GM21528 (cell line): ENCODE measurements around the gene GPR3.

Source experiments
- ATAC-seq: cut with Tn5 transposase; IDR thresholded peaks from one replicate; pipeline ENCODE4 v1.9.1; 2021; ENCODE audit warnings: mild to moderate bottlenecking, moderate library complexity; ENCODE audit not compliant: unreplicated experiment, low FRiP score

Gene GPR3

DNA sequence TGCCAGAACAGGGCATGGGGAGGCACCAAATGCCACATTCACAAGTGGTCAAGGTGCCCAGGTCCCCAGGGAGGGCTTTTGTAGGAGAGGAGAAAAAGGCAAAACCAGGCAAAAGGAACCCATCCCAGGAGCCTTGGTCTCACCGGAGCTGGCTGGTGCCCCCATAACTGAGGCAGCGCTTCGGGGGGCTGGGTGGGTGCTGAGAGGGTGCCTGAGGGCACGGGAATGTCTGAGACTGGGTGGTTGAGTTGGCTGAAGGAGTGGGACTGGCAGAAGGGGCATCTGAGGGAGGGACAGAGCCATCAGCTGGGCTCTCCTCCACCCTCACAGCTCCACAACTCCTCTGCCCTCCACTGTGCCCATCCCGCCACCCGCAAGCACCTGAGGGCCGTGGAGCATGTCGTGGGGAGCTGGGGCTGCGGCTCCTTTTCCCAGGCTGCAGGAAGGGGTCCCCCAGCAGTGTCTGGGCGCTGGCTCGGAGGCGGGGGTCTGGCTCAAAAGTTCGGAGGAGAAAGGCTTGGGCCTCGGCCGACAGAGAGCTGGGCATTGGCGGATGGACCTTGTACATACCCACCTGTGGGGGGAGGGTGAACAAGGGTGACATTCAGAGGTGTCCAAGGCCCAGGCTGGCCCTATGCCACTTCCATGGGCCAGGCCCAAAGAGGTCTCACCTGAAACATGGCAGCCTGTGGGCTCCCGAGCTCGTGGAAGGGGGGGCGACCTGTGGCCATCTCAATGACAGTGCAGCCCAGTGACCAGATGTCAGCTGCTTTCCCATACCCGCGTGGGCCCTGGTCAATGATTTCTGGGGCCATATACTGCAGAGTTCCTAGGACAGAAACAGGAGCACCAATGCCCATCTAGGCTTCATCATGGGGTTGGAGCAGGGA is 34.1 kb upstream of the GPR3 start:
- ATAC-seq, result no peak

DNA sequence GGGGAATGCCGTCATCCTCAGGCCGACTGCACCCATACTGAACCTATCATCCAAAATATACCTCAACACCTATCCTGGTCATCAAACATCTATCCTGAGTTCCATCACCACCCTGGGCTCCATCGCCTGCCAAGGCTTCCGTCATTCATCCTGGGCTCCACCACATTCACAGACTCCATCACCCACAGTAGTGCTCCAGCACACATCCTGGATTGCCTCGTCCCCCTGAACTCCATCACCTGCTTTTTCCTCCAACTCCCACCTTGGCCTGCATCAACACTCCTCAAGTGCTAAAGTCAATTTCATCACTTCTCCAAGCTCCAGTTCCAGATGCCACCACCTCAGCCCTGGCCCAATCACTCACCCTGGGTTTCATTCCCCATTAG is 33.5 kb upstream of the GPR3 start:
- no peak for ATAC-seq

- no peak for ATAC-seq
These were observed 32.6 kb upstream of the GPR3 start for GRCh38 chr1:27359822-27360158.

GRCh38 chr1:27360159-27361043 is 32.0 kb upstream of the GPR3 start:
- no peak for ATAC-seq

GRCh38 chr1:27361044-27361402 is 31.4 kb upstream of the GPR3 start:
- no peak for ATAC-seq

DNA sequence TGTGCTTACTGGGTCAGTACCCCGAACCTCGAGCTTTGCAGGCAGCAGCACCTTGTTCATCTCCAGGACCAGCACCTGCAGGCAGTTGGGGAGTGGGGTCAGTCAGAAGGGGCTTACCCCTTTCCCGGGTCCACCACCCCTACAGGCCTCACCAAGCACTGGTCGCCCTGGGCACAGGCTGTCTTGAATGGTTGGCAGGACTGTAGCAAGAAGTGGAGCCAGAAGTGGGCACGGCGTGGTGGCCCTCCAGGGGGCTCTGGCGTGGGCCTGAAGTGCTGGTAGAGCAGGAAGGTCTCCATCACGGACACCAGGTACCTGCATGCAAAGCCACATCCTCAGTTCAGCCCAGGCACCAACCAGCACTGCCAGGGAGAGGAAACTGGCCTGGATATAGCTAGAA is 30.9 kb upstream of the GPR3 start:
- no peak for ATAC-seq

GRCh38 chr1:27363766-27364695 is 28.4 kb upstream of the GPR3 start:
- ATAC-seq, result no peak

- no peak for ATAC-seq
These were observed 27.6 kb upstream of the GPR3 start for GRCh38 chr1:27364696-27365371.

DNA sequence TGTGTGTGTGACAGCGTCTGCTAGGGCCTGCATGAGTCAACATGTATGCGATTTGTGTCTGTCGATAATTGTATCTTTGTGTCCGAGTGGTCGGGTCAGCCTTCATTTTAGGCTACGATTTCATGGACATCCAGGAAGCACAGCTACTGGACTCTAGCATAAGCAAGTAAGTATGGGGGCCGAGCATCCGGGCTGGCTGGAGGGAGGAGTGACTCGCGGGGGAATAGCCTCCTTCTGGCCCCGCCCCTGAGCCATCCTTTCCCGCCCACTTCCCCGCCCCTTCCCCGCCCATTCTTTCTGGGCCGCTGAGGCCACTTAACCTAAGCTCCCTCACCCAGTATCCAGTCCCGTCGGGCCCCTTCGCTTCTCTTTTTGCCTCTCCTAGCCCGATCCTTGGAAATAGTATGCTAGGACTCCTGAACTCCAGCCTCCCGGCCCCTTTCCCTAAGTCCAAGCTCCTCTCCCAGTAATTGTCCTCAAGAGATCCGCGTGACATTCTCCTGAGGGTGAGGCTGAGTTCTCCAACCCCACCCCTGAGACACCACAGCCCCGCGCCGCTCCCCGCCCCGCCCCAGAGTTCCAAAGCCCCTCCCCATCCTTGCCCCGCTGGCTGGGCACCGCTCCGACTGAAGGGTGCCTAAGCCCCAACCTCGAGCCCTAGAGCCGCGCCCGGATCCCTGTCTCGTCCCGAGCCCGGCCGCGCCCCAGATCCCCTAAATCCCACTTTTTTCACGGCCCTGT is 26.9 kb upstream of the GPR3 start:
- ATAC-seq, result peak; percentile 35

DNA sequence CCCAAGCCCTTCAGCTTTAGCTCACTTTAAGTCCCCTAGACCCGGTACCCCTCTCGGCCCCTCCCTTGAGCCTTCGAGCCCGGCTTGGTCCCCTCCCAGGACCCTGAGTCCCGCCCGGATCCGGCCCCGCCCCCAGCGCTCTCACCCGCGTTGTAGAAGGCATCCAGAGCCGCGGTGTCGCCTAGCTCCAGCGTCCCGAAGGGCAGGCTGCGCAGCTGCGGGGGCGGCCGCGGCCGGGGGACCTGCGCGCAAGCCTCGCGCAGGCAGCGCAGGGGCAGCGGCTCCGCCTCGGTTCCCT is 26.4 kb upstream of the GPR3 start:
- peak; percentile 27 for ATAC-seq

GRCh38 chr1:27366411-27367159 is 25.8 kb upstream of the GPR3 start, which contains the start of gene MAP3K6:
Gene MAP3K6, minus strand, starts transcription at chr1:27366961. Its CDS starts 364 bp downstream, at chr1:27366597.
- ATAC-seq, result peak; percentile 34

- ATAC-seq, result no peak
These were observed 25.2 kb upstream of the GPR3 start for GRCh38 chr1:27367160-27367650.

DNA sequence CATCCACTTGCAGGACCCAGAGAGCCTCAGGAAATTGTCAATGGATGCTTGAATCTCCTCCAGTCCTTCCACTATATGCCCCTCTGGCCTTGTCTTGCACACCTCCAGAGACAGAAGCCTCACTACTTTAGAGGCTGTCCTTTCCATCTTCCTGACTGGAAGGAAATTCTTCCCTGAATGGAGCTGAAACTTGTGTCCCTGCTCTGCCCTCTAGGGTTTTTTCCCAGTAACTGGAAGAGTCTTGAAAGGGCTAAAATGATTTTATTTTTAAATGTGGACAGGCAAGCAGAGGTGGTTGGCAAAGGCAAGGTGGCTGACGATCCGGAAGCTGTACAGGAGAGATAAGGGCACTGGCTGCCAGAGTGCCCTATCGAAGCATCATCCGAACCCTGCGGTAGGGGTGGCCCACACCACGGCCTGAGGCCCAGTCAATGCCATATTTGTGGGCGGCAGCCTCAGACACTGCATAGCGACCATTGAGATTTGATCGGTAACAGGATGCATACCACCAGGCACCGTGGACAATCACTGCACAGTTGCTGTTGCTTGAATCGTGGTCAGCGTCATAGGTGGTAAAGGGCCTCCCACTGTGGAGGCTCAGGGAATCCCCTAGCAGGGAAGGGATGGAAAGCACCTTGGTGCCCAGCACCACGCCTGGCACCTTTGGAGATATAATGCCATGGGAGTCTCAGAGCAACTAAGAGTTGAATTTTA is 23.4 kb upstream of the GPR3 start:
- no peak for ATAC-seq

- ATAC-seq, result no peak
These were observed 20.2 kb upstream of the GPR3 start for GRCh38 chr1:27372022-27372807.

DNA sequence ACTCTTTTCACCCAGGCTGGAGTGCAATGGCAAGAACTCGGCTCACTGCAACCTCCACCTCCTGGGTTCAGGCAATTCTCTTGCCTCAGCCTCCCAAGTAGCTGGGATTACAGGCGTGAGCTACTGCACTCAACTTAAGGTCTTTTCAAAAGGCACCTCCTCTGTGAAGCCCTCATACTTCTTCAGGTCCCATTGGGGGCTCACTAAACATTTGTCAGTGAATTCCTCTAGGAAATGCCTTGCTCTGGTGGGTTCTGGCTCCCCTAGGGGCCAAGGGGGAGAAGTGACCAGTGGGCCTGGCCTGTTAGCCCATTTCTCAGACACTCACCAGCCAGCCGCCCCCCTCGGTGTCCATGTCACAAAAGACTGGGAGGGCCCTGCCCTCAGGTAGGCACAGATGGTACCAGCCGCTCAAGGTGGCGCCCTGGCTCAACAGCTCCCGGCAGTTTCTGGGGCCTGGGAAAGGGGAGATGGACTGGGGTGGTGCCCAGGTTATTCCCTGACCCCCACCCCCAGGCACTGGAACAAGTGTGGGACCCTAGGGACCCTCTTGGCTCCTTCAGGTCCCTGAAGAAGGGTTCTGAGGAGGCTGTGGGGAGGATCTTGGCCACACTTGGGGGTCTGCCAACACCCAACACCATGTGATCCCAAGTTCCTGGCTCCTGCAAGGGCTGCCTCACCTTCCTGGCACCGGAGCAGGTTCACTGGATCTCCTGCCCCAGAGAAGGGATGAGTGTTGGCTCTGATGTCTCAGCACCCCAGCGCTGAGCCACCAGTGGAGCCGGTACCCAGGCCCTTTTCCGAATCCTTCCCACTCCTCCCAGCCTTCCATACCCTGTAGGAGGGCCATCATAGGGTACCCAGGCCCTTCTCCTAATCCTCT is 19.4 kb upstream of the GPR3 start:
- ATAC-seq, result no peak

DNA sequence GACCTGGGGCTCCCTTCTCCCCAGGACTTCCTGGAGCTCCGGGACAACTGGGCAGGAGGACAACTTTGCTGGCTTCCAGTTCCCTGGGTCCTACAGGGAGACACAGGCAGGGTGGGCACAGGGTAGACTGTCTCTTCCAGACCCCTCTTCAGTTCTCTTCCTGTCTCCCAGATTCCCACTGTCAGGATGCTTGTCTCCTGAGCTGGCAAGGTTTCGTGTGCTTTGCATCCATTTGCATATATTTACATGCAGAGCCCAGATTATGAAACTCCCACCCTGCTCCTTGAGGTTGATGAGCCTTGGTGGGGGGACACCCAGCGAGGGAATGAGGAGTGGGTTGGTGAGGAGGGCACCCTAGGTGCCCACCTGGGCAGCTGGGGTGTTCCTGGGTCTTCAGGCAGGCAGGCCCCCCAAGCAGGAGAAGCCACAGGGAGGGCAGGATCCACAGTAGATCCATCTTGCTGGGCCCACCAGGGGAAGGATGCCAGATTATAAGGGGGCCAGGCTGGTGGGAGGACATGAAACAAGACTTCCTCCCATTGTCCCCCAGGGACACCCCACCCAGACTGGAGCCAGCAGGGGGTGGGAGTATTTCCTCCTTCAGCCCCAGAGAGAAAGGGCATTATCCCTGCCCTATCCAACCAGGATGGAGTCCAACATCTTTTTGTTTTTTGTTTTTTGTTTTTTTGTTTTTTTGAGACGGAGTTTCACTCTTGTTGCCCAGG is 17.9 kb upstream of the GPR3 start, which contains the start of gene FCN3:
Gene FCN3, minus strand, starts transcription at position 463 of the 725 bp plus-strand sequence. Its CDS starts 6 bp downstream, at position 457.
- no peak for ATAC-seq
